Heart left ventricle (tissue), 16 donors: Measurements from ENCODE around the gene BAG2. TPM values are rescaled to one million over a fixed set of nuclear protein-coding genes. Genes with fewer than 3 reads are reported as not detected.

ENCODE experiments used
- ATAC-seq, 4 donors: fragments of 200-7000 bp; cut with Tn5 transposase; one replicate each; pipeline ENCODE4 v1.9.1; 2020 to 2022; ENCODE audit warnings: moderate library complexity in 4 of 4, mild to moderate bottlenecking in 3 of 4, moderate number of reproducible peaks in 1 of 4
- DNase-seq, 5 donors: peaks; one replicate each; pipeline ENCODE4 v3.0.0-alpha.2; 2020
- H3K27ac ChIP-seq, 12 donors: fragments of 200-600 bp; sonication (generic) in 4 of 12; one replicate each; pipeline versions ENCODE4 v1.5.0 to v1.8.0; 2016 to 2022; ENCODE audit warnings: mild to moderate bottlenecking in 2 of 12
- H3K27me3 ChIP-seq, 9 donors: fragments of 200-600 bp; sonication (generic) in 2 of 9; one replicate each; pipeline versions ENCODE4 v1.5.1 to v1.8.0; 2016 to 2022; ENCODE audit warnings: mild to moderate bottlenecking in 3 of 9
- H3K36me3 ChIP-seq, 9 donors: fragments of 200-600 bp; sonication (generic) in 2 of 9; one replicate each; pipeline versions ENCODE4 v1.5.0 to v1.8.0; 2018 to 2022; ENCODE audit warnings: mild to moderate bottlenecking in 2 of 9
- H3K4me1 ChIP-seq, 12 donors: fragments of 200-600 bp; sonication (generic) in 4 of 12; one replicate each; pipeline versions ENCODE4 v1.5.0 to v1.8.0; 2016 to 2022; ENCODE audit warnings: mild to moderate bottlenecking in 3 of 12
- H3K4me3 ChIP-seq, 12 donors: fragments of 200-600 bp; sonication (generic) in 4 of 12; one replicate each; pipeline versions ENCODE4 v1.5.0 to v1.8.0; 2017 to 2022; ENCODE audit warnings: mild to moderate bottlenecking in 9 of 12, moderate library complexity in 4 of 12
- H3K9me3 ChIP-seq, 12 donors: fragments of 200-600 bp; sonication (generic) in 4 of 12; one replicate each; pipeline versions ENCODE4 v1.5.0 to v1.8.0; 2016 to 2022; ENCODE audit warnings: mild to moderate bottlenecking in 1 of 12
- CTCF ChIP-seq, 12 donors: fragments of 200-600 bp; sonication (generic) in 4 of 12; IDR thresholded peaks; one replicate each; pipeline versions ENCODE4 v1.5.0 to v1.8.0; 2018 to 2022; ENCODE audit warnings: antibody characterized with exemption in 12 of 12, mild to moderate bottlenecking in 5 of 12
- POLR2A ChIP-seq, 2 donors: fragments of 450-650 bp; IDR thresholded peaks; one replicate each; pipeline ENCODE4 v1.6.1; 2017; ENCODE audit warnings: antibody characterized with exemption in 2 of 2, mild to moderate bottlenecking in 2 of 2, moderate library complexity in 2 of 2
- WGBS, 4 donors: extraction: QIAGEN DNeasy Blood & Tissue Kit in 2 of 4; methylation state at CpG; one replicate each; pipeline versions ENCODE4 v1.1.5 to v1.1.7; 2013 to 2018; 5-methylcytosine and 5-hydroxymethylcytosine counted together
- intact Hi-C, 10 donors: fragments of 100-400 bp; cut with DNase I; formaldehyde crosslinking; loops; one replicate each; pipeline versions ENCODE4 v1.11.1 to v1.14.2; 2022
- polyA plus RNA-seq, 2 donors: library from polyadenylated mRNA; stranded (reverse); fragments of 200-250 nt; gene quantifications; one replicate each; pipeline ENCODE4 v1.2.3, GENCODE V29; 2013
- total RNA-seq, 9 donors: library from RNA; depleted of rRNA in 2 of 9; stranded (reverse); fragments of >200 nt in 2 of 9; fragmentation: NEBNext Ultra II Directional in 3 of 9; extraction: Animal tissue kit (Norgen Biotek cat#: 25700) in 3 of 9; gene quantifications; one replicate each; pipeline versions ENCODE4 v1.1.0 to v1.2.4, GENCODE V29; 2016 to 2023
- donor health status: ischemic (EF 13 %, LVEDD 7.1; RV severe dilation, severe dysfunction).
- donor health status: healthy with polysubstance abuse.
- donor health status: DM: no; HTN: yes; CAD: no.
- donor health status: DM: no; HTN: no; CAD: no.
- donor health status: ischemic (EF 25% LVEDD 6.9; RV normal size, moderate dysfunction).
- donor health status: ischemic (EF 25% LVEDD 5.7; RV mildly dilated, moderate dysfunction).
- donor health status: healthy.
- donor health status: DM: yes; HTN: yes; CAD: no.
- donor health status: ischemic (EF 35%, LVEDD 5.7; RV mildly dilated, moderate dysfunction).
- donor health status: nonischemic (EF 11% LVEDD 7.7; RV severe dilation, severe dysfunction).
- donor health status: DM: yes; HTN: yes; CAD: no.
- donor health status: PGD.
- donor health status: ischemic (EF 29% LVEDD 5.4; RV normal size, mild dysfunction).
- donor health status: nonischemic (EF 23%, LVEDD 6.1; RV moderate dilation, normal function).

Gene BAG2
- total and polyA plus RNA-seq, 11 donors, result 4.5 to 18.0 (median 10.8) TPM

- WGBS, 4 donors, result 96 to 97% (median 97%) methylated on average over 5 of the region's 5 CpGs
- peaks cover 0 to 87% (median 58%) of the 10 kb centered on the region in 9 donors for H3K36me3 ChIP-seq
- intact Hi-C loops, result no loop called here
- H3K4me1 ChIP-seq, result no peaks in the 10 kb centered on the region
- no peak for DNase-seq
- ATAC-seq, result no peak
- TF ChIP-seq POLR2A (IDR thresholded peaks at IDR 0.05) (no peak), CTCF (IDR thresholded peaks at IDR 0.05) (no peak)
- no peaks in the 10 kb centered on the region for H3K9me3 ChIP-seq
- H3K27me3 ChIP-seq, result no peaks in the 10 kb centered on the region
- H3K27ac ChIP-seq, result no peak overlapping the region
- H3K4me3 ChIP-seq, result no peak overlapping the region
These were observed 24.7 kb upstream of the BAG2 start for GRCh38 chr6:57147401-57147800.

GRCh38 chr6:57147955-57148858 is 23.9 kb upstream of the BAG2 start:
- H3K36me3 ChIP-seq, result peaks cover 0 to 87% (median 59%) of the 10 kb centered on the region in 9 donors
- TF ChIP-seq CTCF (IDR thresholded peaks at IDR 0.05) (no peak), POLR2A (IDR thresholded peaks at IDR 0.05) (no peak)
- WGBS, 4 donors, result 90 to 94% (median 91%) methylated on average over 7 of the region's 7 CpGs

GRCh38 chr6:57158658-57159057 is 13.5 kb upstream of the BAG2 start:
- H3K27me3 ChIP-seq, result no peaks in the 10 kb centered on the region
- no peaks in the 10 kb centered on the region for H3K4me1 ChIP-seq
- no peak for DNase-seq
- no peak overlapping the region for H3K27ac ChIP-seq
- H3K4me3 ChIP-seq, result no peak overlapping the region
- no peaks in the 10 kb centered on the region for H3K9me3 ChIP-seq
- no peak for TF ChIP-seq CTCF (IDR thresholded peaks at IDR 0.05)
- no peak for TF ChIP-seq POLR2A (IDR thresholded peaks at IDR 0.05)
- intact Hi-C loops, result no loop called here
- ATAC-seq, result no peak
- H3K36me3 ChIP-seq, result peaks cover 0 to 83% (median 51%) of the 10 kb centered on the region in 9 donors

More at GRCh38 chr6:57147955-57148858, 23.9 kb upstream of the BAG2 start:
- no peak for DNase-seq
- H3K9me3 ChIP-seq, result no peaks in the 10 kb centered on the region
- no peaks in the 10 kb centered on the region for H3K27me3 ChIP-seq
- H3K4me1 ChIP-seq, result no peaks in the 10 kb centered on the region
- intact Hi-C loops, result no loop called here
- no peak overlapping the region for H3K4me3 ChIP-seq
- no peak for ATAC-seq
- H3K27ac ChIP-seq, result no peak overlapping the region

DNA sequence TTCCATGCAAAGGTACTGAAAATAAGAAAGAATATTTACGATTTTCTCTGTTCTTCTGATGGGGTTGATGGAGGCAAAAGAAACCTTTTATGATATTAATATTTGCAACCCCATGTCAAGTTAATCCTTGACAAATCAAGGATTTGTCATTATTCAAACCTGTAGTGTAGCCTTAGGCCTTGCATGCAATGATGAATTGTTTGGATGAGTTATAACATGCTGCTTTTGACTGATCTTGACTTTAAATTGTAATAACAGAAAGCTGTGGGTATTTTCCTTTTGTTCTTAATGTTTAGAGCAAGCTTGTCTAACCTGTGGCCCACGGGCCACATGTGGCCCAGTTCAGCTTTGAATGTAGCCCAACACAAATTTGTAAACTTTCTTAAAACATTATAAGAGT is 13.0 kb upstream of the BAG2 start:
- ATAC-seq (no peak), DNase-seq (no peak)
- Histone ChIP-seq H3K27ac (no peak overlapping the region), H3K27me3 (no peaks in the 10 kb centered on the region), H3K36me3 (peaks cover 0 to 82% (median 46%) of the 10 kb centered on the region in 9 donors), H3K9me3 (peaks cover 0 to 4% (median 0%) of the 10 kb centered on the region in 12 donors), H3K4me1 (no peaks in the 10 kb centered on the region), H3K4me3 (no peak overlapping the region)
- intact Hi-C loops, result no loop called here
- 91 to 95% (median 93%) methylated on average over 2 of the region's 2 CpGs for WGBS, 4 donors
- TF ChIP-seq POLR2A (IDR thresholded peaks at IDR 0.05) (no peak), CTCF (IDR thresholded peaks at IDR 0.05) (no peak)
